GM23338 (cell line): ENCODE results near the gene BPIFB2. TPM values are rescaled to one million over a fixed set of nuclear protein-coding genes. Genes with fewer than 3 reads are reported as not detected.

ENCODE experiments used
- ATAC-seq: fragments of 200-7000 bp; cut with Tn5 transposase; 3 replicates; pipeline ENCODE4 v1.9.1; 2020
- DNase-seq: peaks from one replicate; pipeline ENCODE4 v3.0.0-alpha.2; 2015; ENCODE audit warnings: low spot score
- H2AFZ ChIP-seq: fragments of 200-600 bp; sonication (generic); 2 replicates; pipeline ENCODE4 v1.8.0; 2016; ENCODE audit warnings: antibody characterized with exemption, mild to moderate bottlenecking, moderate library complexity
- H3F3A ChIP-seq: fragments of 200-600 bp; sonication (generic); replicated peaks from 2 replicates; pipeline ENCODE4 v1.8.0; 2017; ENCODE audit warnings: antibody characterized with exemption, mixed run types, low read depth
- H3K27ac ChIP-seq: fragments of 200-600 bp; sonication (generic); 2 replicates; pipeline ENCODE4 v1.6.1; 2016; ENCODE audit warnings: low read depth
- H3K27me3 ChIP-seq: fragments of 200-600 bp; sonication (generic); 2 replicates; pipeline ENCODE4 v1.8.0; 2016; ENCODE audit warnings: mild to moderate bottlenecking, mixed run types, moderate library complexity; ENCODE audit not compliant: insufficient read depth
- H3K36me3 ChIP-seq: fragments of 200-600 bp; sonication (generic); 2 replicates; pipeline ENCODE4 v1.8.0; 2016; ENCODE audit warnings: mild to moderate bottlenecking; ENCODE audit not compliant: insufficient read depth
- H3K4me1 ChIP-seq: fragments of 200-600 bp; sonication (generic); 2 replicates; pipeline ENCODE4 v1.8.0; 2016; ENCODE audit warnings: mild to moderate bottlenecking, moderate library complexity; ENCODE audit not compliant: insufficient read depth
- H3K4me2 ChIP-seq: fragments of 200-600 bp; sonication (generic); 2 replicates; pipeline ENCODE4 v1.7.1; 2017; ENCODE audit warnings: mixed run types
- H3K4me3 ChIP-seq: fragments of 200-600 bp; sonication (generic); 2 replicates; pipeline ENCODE4 v1.6.1; 2016; ENCODE audit warnings: mixed run types
- H3K79me2 ChIP-seq: fragments of 200-600 bp; sonication (generic); replicated peaks from 2 replicates; pipeline ENCODE4 v1.8.0; 2017; ENCODE audit warnings: mild to moderate bottlenecking; ENCODE audit not compliant: insufficient read depth
- H3K9me2 ChIP-seq: fragments of 200-600 bp; sonication (generic); 2 replicates; pipeline ENCODE4 v1.8.0; 2017; ENCODE audit not compliant: insufficient read depth
- H4K20me1 ChIP-seq: fragments of 200-600 bp; sonication (generic); replicated peaks from 2 replicates; pipeline ENCODE4 v1.8.0; 2017; ENCODE audit warnings: mild to moderate bottlenecking; ENCODE audit not compliant: insufficient read depth
- H3K27ac Mint-ChIP-seq: 2 replicates; pipeline ENCODE4 v1.8.0; 2020; ENCODE audit warnings: inconsistent platforms, mild to moderate bottlenecking, moderate library complexity, mixed read lengths
- H3K27me3 Mint-ChIP-seq: 3 replicates; pipeline ENCODE4 v1.8.0; 2022; ENCODE audit warnings: low read depth, mild to moderate bottlenecking, moderate library complexity, mixed read lengths, inconsistent platforms; ENCODE audit not compliant: insufficient read depth, poor library complexity
- H3K36me3 Mint-ChIP-seq: 3 replicates; pipeline ENCODE4 v1.8.0; 2021; ENCODE audit warnings: low read depth, mild to moderate bottlenecking, inconsistent platforms, moderate library complexity, mixed read lengths
- H3K4me1 Mint-ChIP-seq: 3 replicates; pipeline ENCODE4 v1.8.0; 2020; ENCODE audit warnings: mild to moderate bottlenecking, inconsistent platforms, mixed read lengths
- H3K4me3 Mint-ChIP-seq: 3 replicates; pipeline ENCODE4 v1.8.0; 2021; ENCODE audit warnings: moderate library complexity, mild to moderate bottlenecking, inconsistent platforms, mixed read lengths
- H3K9me3 Mint-ChIP-seq: 3 replicates; pipeline ENCODE4 v1.8.0; 2020; ENCODE audit warnings: moderate library complexity, mild to moderate bottlenecking, inconsistent platforms, mixed read lengths
- CTCF ChIP-seq, 2 experiments: fragments of 200-600 bp in 1 of 2; sonication (generic) in 1 of 2; conservative IDR thresholded peaks; 2 replicates each; pipeline versions ENCODE4 v1.5.1 to v1.6.1; 2016 to 2017; ENCODE audit warnings: antibody characterized with exemption in 2 of 2, low read depth in 2 of 2, mild to moderate bottlenecking in 2 of 2, moderate library complexity in 1 of 2
- EZH2 ChIP-seq: fragments of 200-600 bp; sonication (generic); IDR thresholded peaks from one replicate; pipeline ENCODE4 v1.8.0; 2017; ENCODE audit warnings: antibody characterized with exemption, mild to moderate bottlenecking, low read depth; ENCODE audit not compliant: unreplicated experiment
- NANOG ChIP-seq: IDR thresholded peaks from 2 replicates; pipeline ENCODE4 v1.6.1; 2016; ENCODE audit warnings: antibody characterized with exemption, borderline replicate concordance
- POLR2AphosphoS5 ChIP-seq: IDR thresholded peaks from 2 replicates; pipeline ENCODE4 v1.6.1; 2016; ENCODE audit warnings: antibody characterized with exemption, low read depth
- ZNF331 ChIP-seq: fragments of 250-450 bp; sonication (Bioruptor Pico); IDR thresholded peaks from 2 replicates; pipeline ENCODE4 v1.5.0; 2020; ENCODE audit warnings: low read depth, mild to moderate bottlenecking, moderate library complexity
- ZNF462 ChIP-seq: fragments of 250-450 bp; sonication (Bioruptor Pico); IDR thresholded peaks from 2 replicates; pipeline ENCODE4 v1.5.0; 2020; ENCODE audit warnings: mild to moderate bottlenecking, moderate library complexity
- polyA plus RNA-seq: library from polyadenylated mRNA; unstranded; fragments of >200 nt; fragmentation: Nextera tagmentation; extraction: Ambion mirVana; gene quantifications from 2 replicates; pipeline ENCODE4 v1.2.1, GENCODE V29; 2016
- total RNA-seq: library from RNA; depleted of rRNA; stranded (reverse); fragments of >200 nt; shearing (Covaris generic); gene quantifications from 2 replicates; pipeline ENCODE4 v1.2.3, GENCODE V29; 2014
- TF ChIP-seq, protein P1 (sequence below): IDR thresholded peaks from one replicate; pipeline ENCODE4 v1.6.1; 2018; ENCODE audit warnings: antibody characterized with exemption; ENCODE audit not compliant: unreplicated experiment

The BPIFB2 gene
- total and polyA plus RNA-seq, 2 experiments from 2014 or later, result not detected

- TF ChIP-seq, protein P1, sequence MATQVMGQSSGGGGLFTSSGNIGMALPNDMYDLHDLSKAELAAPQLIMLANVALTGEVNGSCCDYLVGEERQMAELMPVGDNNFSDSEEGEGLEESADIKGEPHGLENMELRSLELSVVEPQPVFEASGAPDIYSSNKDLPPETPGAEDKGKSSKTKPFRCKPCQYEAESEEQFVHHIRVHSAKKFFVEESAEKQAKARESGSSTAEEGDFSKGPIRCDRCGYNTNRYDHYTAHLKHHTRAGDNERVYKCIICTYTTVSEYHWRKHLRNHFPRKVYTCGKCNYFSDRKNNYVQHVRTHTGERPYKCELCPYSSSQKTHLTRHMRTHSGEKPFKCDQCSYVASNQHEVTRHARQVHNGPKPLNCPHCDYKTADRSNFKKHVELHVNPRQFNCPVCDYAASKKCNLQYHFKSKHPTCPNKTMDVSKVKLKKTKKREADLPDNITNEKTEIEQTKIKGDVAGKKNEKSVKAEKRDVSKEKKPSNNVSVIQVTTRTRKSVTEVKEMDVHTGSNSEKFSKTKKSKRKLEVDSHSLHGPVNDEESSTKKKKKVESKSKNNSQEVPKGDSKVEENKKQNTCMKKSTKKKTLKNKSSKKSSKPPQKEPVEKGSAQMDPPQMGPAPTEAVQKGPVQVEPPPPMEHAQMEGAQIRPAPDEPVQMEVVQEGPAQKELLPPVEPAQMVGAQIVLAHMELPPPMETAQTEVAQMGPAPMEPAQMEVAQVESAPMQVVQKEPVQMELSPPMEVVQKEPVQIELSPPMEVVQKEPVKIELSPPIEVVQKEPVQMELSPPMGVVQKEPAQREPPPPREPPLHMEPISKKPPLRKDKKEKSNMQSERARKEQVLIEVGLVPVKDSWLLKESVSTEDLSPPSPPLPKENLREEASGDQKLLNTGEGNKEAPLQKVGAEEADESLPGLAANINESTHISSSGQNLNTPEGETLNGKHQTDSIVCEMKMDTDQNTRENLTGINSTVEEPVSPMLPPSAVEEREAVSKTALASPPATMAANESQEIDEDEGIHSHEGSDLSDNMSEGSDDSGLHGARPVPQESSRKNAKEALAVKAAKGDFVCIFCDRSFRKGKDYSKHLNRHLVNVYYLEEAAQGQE, result no peak
- TF ChIP-seq NANOG (no peak), ZNF331 (CRISPR knock-in tag) (no peak)
Measured at GRCh38 chr20:32986331-32986966, 21.1 kb upstream of the BPIFB2 start (continued).

DNA sequence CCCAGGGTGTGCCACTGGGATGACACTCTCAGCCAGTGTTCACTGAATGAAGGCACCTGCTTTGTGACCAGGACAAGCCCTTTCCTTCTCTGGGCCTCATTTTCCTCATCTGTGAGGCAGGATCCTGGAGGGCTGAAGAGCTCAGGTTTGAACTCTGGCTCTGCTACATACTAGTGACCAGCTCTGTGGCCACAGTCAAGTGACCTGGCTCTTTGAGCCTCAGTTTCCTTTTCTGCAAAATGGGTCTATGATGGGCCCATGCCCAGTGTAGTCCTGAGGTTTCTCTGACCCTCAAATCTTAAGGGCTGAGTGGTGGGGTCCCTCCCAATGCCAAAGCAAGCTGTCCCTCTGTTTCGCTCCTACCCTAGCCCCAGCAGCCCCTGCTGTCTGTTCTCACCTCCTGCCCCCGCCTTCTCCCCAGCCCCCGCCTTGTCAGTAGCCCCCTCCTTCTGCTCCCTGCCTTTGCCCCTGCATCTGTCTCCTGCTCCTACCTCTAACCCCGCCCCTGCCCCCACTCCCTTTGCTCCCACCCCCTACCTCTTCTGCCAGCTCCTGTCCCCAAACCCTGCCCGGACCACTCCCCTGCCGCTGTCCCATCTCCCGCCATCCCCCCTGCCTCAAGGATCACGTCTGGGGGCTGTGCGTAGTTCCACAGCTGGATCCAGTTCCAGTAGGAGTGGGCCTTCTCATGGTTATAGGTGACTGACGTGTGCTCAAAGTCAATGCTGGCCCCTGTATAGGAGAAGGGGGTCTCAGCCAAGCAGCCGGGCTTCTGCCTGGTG is 20.3 kb upstream of the BPIFB2 start:
- H3K27ac ChIP-seq, result no peak overlapping the region

More for the DNA sequence above, 20.3 kb upstream of the BPIFB2 start:
- Histone ChIP-seq H3K4me2 (no peak overlapping the region), H4K20me1 (no peaks in the 10 kb centered on the region), H3K4me1 (no peaks in the 10 kb centered on the region), H3K36me3 (no peaks in the 10 kb centered on the region), H2AFZ (no peak overlapping the region), H3K79me2 (no peaks in the 10 kb centered on the region), H3K27me3 (no peaks in the 10 kb centered on the region), H3K9me2 (no peaks in the 10 kb centered on the region), H3F3A (no peaks in the 10 kb centered on the region), H3K4me3 (no peak overlapping the region)
- Mint-ChIP-seq H3K4me3 (no peak overlapping the region), H3K4me1 (no peaks in the 10 kb centered on the region; the same call in 2 of the 3 replicates), H3K9me3 (no peaks in the 10 kb centered on the region), H3K36me3 (no peaks in the 10 kb centered on the region), H3K27me3 (peaks cover 6% of the 10 kb centered on the region), H3K27ac (no peak overlapping the region)
- TF ChIP-seq NANOG (no peak), ZNF462 (CRISPR knock-in tag) (no peak), CTCF (conservative IDR thresholded peaks at IDR 0.05; ENCODE audit: low read depth in 2 of 2) (no peak), ZNF331 (CRISPR knock-in tag) (no peak), EZH2 (no peak), POLR2AphosphoS5 (no peak)
- TF ChIP-seq, protein P1, result no peak
- no peak for ATAC-seq
- DNase-seq, result no peak
